HTR-8/SVneo (cell line): ENCODE data around the gene KIRREL2.

ENCODE experiments used
- DNase-seq: peaks from one replicate; pipeline ENCODE4 v3.0.0; 2011; ENCODE audit warnings: low spot score, mixed read lengths; ENCODE audit not compliant: insufficient read length
- FAIRE-seq: peaks from 2 replicates; lab custom pipeline; 2011; peaks lifted over from hg19 to GRCh38; lab: Jason Lieb, UNC

KIRREL2 gene

GRCh38 chr19:35844482-35845214 is 12.1 kb upstream of the KIRREL2 start:
- DNase-seq = no peak
- FAIRE-seq = no peak

- FAIRE-seq (peak; percentile 72), DNase-seq (peak; percentile 39)
Measured at GRCh38 chr19:35845215-35846037, 11.3 kb upstream of the KIRREL2 start.

- FAIRE-seq = no peak
- no peak for DNase-seq
Measured at GRCh38 chr19:35846038-35846668, 10.6 kb upstream of the KIRREL2 start.

GRCh38 chr19:35847911-35848310 is 8.8 kb upstream of the KIRREL2 start:
- no peak for DNase-seq

GRCh38 chr19:35848486-35848885 is 8.2 kb upstream of the KIRREL2 start:
- DNase-seq = no peak
- FAIRE-seq = no peak

More at GRCh38 chr19:35847911-35848310, 8.8 kb upstream of the KIRREL2 start:
- FAIRE-seq = no peak

- no peak for FAIRE-seq
- DNase-seq = no peak
Measured at GRCh38 chr19:35848919-35849505, 7.7 kb upstream of the KIRREL2 start.

- DNase-seq = no peak
- FAIRE-seq = no peak
Measured at GRCh38 chr19:35851213-35852028, 5.3 kb upstream of the KIRREL2 start.

GRCh38 chr19:35852029-35852780 is 4.5 kb upstream of the KIRREL2 start, which contains the start of gene NPHS1:
TSS of gene NPHS1 (minus strand) at chr19:35852504. CDS start at chr19:35851837, 667 bp downstream.
- FAIRE-seq (no peak), DNase-seq (no peak)

- no peak for FAIRE-seq
- no peak for DNase-seq
Measured at GRCh38 chr19:35853038-35853756, 3.5 kb upstream of the KIRREL2 start.

- no peak for FAIRE-seq
- DNase-seq = no peak
Measured at GRCh38 chr19:35858311-35858710, 1.6 kb downstream of the KIRREL2 start.

GRCh38 chr19:35859414-35859813 is 2.7 kb downstream of the KIRREL2 start:
- no peak for FAIRE-seq
- DNase-seq = no peak

- DNase-seq (no peak), FAIRE-seq (peak; percentile 38)
Measured at GRCh38 chr19:35860436-35860817, 3.7 kb downstream of the KIRREL2 start.

GRCh38 chr19:35860818-35861639 is 4.3 kb downstream of the KIRREL2 start:
- no peak for DNase-seq
- no peak for FAIRE-seq

- FAIRE-seq = no peak
Measured at GRCh38 chr19:35861640-35862160, 5.0 kb downstream of the KIRREL2 start.

GRCh38 chr19:35862528-35862927 is 5.8 kb downstream of the KIRREL2 start:
- FAIRE-seq (no peak), DNase-seq (no peak)

More at GRCh38 chr19:35861640-35862160, 5.0 kb downstream of the KIRREL2 start:
- DNase-seq = no peak

GRCh38 chr19:35863018-35863417 is 6.3 kb downstream of the KIRREL2 start:
- FAIRE-seq (no peak), DNase-seq (no peak)

GRCh38 chr19:35868172-35868822 is 11.6 kb downstream of the KIRREL2 start, which contains the start of gene APLP1:
TSS of gene APLP1 (plus strand) at chr19:35868574. CDS start at chr19:35868637, 63 bp downstream.
- FAIRE-seq (peak; percentile 67), DNase-seq (peak; percentile 67)
